HG02588 (cell line): Measurements from ENCODE around the gene C6orf52.
"Not testable (repeated sequence)": the region's sequence is repeated elsewhere in the genome, so short reads cannot be mapped to it uniquely, and the experiment has no call there.

Source experiments
- ATAC-seq: cut with Tn5 transposase; IDR thresholded peaks from one replicate; pipeline ENCODE4 v1.9.1; 2021; ENCODE audit warnings: mild to moderate bottlenecking, moderate library complexity; ENCODE audit not compliant: unreplicated experiment

C6orf52 gene

DNA sequence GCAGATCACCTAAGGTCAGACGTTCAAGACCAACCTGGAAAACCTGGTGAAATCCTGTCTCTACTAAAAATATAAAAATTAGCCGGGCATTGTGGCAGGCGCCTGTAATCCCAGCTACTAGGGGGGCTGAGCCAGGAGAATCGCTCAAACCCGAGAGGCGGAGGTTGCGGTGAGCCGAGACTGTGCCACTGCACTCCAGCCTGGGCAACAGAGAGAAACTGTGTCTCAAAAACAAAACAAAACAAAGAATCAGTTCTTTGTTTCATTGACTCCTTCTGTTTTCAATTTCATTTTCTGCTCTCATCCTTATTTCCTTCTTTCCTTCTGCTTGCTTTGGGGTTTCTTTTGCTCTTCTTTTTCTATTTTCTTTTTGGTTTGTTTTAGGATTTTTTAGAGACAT lies 19.5 kb upstream of the C6orf52 start:
- ATAC-seq = no peak

- ATAC-seq = no peak
Observed at GRCh38 chr6:10696655-10697054, 2.2 kb upstream of the C6orf52 start.

- no peak for ATAC-seq
Observed at GRCh38 chr6:10695086-10695657, 756 bp upstream of the C6orf52 start.

- no peak for ATAC-seq
Observed at GRCh38 chr6:10692965-10693538, 1.4 kb downstream of the C6orf52 start.

DNA sequence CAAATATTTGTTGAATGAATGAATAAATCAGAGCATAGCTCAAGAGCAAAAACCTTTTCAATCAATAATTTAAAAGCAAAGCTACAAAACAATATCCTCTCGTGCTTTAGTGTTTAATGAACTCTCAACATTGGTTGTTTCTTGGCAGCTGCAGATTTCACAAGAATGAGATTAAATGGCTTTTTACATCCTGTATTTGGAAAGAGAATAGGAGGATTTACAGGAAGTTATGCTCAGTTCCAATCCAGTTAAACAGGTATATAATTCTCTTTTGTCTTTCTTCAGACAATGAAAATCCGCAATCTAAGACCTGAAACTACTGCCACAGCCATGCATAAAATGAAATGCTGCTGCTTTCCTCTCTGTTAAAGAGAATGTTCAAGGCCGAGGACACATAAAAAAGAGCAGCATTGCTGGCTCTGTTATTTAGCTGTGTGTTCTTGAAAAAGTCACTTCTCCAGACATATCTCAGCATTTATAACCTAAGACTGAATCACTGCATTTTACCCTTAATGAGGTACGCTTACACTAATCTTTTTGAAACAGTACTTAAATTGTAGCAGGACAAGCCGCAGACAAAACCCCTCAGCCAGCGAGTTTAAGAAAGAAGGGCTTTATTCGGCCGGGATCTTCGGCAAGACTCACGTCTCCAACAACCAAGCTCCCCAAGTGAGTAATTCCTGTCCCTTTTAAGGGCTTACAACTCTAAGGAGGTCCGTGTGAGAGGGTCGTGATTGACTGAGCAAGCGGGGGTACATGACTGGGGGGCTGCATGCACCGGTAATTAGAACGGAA lies 3.6 kb downstream of the C6orf52 start:
- ATAC-seq = no peak

- ATAC-seq = no peak
Observed at GRCh38 chr6:10687582-10687981, 6.8 kb downstream of the C6orf52 start.

- no peak for ATAC-seq
Observed at GRCh38 chr6:10686901-10687300, 7.5 kb downstream of the C6orf52 start.

DNA sequence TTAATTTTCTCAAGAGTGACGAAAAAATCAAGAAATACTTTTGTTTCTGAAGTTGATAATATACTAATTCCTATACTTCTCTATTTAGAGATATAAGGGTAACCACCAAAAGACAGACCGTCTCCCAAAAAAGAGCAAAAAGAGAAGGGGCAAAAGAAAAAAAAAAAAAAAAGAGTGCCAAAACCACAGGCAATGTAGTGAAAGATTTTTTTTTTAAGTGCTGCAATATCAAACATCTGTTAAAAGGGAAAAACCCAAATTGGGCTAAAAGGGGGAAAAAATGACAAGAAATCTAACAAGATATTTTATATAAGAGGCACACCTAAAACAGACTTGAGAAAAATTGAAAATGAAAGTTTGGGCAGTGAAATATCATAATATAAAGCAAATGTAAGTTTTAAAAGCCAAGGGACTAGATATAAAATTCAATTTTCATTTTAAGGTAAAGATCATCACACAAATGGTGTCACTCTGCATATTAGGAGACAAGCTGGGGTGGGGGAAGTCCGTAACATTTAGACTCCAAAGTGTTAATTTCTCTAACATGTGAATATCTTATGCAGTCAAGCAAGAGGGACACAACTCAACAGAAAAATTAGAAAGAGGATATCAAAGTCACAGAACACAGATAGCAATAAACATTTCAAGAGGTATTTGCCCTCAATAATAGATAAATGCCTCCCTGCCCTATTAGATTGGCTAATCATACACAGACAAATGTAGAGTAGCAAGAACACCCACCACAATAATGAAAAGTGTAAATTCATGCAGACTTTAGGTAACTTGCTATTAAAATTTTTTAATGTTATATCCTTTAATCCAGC lies 9.1 kb downstream of the C6orf52 start:
- no peak for ATAC-seq

GRCh38 chr6:10684618-10685017 lies 9.8 kb downstream of the C6orf52 start:
- no peak for ATAC-seq

- no peak for ATAC-seq
Observed at GRCh38 chr6:10682355-10682988, 11.9 kb downstream of the C6orf52 start.

- ATAC-seq = no peak
Observed at GRCh38 chr6:10681795-10682194, 12.6 kb downstream of the C6orf52 start.

DNA sequence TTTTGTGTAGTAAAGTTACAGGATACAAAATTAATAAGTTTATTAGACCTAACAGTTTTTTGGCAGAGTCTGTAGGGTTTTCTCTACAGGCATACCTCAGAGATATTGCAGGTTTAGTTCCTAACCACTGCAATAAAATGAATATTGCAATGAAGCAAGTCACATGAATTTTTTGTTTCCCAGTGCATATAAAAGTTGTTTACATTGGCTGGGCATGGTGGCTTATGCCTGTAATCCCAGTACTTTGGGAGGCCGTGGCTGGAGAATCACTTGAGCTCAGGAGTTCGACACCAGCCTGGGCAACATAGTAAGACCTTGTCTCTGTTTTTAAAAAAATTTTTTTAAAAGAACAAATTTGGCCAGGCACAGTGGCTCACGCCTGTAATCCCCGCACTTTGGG lies 16.0 kb downstream of the C6orf52 start:
- no peak for ATAC-seq

DNA sequence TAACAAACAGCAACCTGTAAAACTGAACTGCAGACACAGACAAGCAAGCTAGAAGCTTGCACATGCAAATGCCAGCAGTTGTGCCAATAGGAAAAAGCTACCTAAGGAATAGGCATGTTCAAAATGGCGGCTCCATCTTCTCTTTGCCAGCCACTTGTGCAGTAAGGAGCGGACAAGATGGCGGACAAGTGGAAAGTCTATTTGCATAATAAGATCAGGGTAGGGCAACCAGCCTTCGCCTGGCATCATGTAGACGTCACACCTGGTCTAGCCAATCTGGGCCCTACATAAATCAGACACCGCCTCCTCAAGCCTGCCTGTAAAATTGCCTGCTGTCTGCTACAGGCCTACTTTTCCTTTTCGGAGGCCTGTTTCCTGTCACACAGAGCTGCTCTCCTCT lies 18.0 kb downstream of the C6orf52 start:
- ATAC-seq = no peak

DNA sequence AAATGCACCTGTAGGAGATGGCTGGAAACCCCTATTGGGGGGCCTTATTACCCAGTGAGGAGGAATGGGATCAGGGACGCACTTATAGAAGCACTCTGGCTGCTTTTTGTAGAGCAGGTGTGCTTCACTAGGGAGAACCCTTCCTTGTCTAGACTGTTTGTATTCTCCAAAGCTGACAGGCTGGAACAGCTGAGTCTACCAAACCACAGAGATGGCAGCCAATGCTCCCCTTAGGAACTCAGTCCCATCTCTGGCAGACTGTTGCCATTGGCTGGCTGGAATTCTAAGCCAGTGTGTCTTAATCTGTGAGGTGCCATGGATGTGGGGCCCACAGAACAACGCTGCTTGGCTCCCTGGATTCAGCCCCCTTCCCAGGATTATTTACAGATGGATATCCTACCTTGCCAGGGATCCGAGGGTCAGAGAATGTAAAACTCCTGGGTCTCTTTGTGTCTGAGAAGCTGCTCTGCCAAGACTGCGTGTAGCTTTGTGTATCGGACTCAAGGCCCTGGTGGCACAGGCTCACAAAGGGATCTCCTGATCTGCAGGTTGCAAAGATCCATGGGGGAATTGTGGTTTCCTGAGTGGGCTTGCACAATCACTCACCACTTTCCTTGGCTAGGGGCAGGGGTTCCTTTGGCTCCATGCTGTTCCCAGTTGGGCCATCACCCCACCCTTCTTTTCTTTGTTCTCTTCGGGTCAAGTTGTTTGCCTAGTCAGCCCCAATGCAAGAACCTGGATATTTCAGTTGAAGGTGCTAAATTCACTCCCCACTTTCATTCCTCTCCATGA lies 26.1 kb downstream of the C6orf52 start:
- no peak for ATAC-seq

- ATAC-seq = not testable (repeated sequence)
Observed at GRCh38 chr6:10665595-10665994, 28.8 kb downstream of the C6orf52 start.

DNA sequence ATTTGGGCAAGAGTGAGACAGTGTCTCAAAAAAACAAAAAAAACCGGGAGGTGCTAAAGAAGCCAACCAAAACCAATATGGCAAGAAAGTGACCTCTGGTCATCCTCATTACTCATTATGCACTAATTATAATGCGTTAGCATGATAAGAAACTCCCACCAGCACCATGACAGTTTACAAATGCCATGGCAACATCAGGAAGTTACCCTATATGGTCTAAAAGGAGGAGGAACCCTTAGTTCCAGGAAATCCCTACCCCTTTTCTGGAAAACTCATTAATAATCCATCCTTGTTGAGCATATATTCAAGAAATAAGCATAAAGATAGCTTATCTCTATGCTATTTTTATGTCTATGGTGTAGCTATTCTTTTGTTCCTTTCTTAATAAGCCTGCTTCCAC lies 31.7 kb downstream of the C6orf52 start:
- no peak for ATAC-seq

DNA sequence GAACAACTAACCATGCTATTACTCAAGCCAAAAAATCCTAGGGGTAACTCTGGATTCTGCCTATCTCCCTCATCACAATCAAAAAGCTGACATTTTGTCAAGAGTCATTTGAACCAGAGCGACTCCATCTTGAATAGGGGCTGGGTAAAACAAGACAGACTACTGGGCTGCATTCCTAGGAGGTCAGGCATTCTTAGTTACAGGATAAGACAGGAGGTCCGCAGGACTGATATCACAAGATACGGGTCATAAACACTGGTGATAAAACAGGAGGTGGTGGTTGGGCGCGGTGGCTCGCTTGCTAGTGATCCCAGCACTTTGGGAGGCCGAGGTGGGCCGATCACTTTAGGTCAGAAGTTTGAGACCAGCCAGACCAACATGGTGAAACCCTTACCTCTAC lies 32.2 kb downstream of the C6orf52 start:
- no peak for ATAC-seq

- not testable (repeated sequence) for ATAC-seq
Observed at GRCh38 chr6:10660431-10661191, 33.8 kb downstream of the C6orf52 start.

- no peak for ATAC-seq
Observed at GRCh38 chr6:10659699-10660348, 34.6 kb downstream of the C6orf52 start.
